Fibroblast of peridontal ligament (primary cell): ENCODE measurements around the gene SLC25A25.

ENCODE experiments used
- DNase-seq: peaks from one replicate; pipeline ENCODE4 v3.0.0-alpha.2; 2010; ENCODE audit errors: extremely low read depth

SLC25A25 gene

GRCh38 chr9:128072144-128073021, 4.4 kb downstream of the SLC25A25 start:
- DNase-seq, result peak; percentile 93

DNA sequence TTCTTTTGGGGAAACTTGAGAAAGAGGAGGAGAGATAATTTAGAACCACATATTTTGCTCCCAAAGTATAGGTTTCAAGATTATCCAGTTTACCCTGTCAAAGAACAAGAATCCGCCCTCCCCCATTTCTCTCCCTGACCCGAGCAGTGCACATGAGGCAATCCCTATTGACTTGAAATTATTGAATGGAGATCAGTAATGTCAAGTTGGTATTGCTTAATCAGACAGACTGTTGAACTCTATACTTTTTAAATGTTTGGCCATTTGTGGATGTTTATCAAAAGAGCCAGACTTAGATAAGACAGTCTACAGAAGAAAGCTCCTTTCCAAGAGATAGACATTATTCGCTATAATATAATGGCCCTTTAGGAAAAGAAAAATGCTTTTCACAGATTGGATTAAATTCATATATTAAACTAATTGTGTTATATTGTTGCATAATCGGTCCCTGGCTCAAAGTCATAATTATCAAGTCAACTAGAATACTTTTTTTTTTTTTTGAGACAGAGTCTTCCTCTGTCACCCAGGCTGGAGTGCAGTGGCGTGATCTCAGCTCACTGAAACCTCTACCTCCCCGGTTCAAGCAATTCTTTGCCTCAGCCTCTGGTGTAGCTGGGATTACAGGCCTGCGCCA, 5.3 kb downstream of the SLC25A25 start:
- DNase-seq, result peak; percentile 74

GRCh38 chr9:128077847-128078503, 9.9 kb downstream of the SLC25A25 start:
- DNase-seq, result no peak

DNA sequence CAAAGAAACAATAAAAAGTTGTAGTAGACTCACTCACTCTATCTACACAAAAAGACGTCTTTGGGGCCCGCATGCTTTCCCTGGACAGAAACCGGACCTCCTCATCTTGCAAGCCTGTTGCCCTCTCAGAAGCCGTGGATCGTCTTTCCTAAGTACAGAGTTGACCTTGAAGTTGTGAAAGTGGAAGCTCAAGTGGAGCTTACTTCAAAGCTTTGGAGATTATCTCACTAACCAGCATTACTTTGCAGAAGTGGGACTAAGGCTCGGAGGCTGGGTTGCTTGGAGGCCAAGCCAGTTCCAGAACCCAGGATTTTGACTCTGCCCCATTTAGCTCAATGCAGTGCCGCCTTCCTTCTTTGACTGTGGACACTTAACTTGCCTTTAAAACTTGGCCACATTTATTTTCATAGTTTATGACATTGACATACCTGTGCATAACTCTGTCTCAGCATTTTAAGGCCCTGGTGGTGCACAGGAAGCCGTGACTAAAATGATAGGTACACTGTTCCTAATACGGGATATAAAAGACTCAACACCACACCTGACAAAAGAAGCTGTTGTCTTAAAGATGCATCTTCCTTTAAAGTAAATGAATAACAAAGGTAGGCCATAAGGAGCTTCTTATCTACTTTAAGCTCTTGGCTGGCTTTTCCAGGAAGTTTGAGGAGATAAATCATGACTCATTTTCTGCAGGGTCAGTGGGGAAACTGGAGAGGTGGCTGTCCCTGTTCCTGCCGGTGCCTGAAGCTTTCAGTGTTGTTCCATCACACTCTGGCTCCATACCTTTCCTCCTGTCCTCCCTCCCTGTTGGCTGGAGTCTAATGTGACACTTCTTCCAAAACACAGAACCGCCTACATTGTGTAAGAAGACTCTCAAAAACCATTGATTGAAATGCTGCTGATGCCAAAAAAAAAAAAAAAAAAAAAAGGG, 10.7 kb downstream of the SLC25A25 start:
- DNase-seq, result no peak

DNA sequence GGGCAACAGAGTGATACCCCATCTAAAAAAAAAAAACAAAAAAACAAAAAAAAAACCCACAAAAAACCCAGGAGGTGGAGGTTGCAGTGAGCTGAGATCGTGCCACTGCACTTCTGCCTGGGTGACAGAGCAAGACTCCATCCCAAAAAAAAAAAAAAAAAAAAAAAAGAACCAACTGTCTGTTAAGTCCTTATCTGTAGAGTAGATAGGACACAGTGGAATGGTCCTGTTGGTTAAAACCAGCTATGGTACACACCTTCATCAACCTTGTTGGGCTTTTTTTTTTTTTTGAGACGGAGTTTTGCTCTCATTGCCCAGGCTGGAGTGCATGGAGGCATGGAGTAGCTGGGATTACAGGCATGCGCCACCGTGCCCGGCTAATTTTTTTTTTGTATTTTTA, 12.2 kb downstream of the SLC25A25 start:
- DNase-seq, result no peak

DNA sequence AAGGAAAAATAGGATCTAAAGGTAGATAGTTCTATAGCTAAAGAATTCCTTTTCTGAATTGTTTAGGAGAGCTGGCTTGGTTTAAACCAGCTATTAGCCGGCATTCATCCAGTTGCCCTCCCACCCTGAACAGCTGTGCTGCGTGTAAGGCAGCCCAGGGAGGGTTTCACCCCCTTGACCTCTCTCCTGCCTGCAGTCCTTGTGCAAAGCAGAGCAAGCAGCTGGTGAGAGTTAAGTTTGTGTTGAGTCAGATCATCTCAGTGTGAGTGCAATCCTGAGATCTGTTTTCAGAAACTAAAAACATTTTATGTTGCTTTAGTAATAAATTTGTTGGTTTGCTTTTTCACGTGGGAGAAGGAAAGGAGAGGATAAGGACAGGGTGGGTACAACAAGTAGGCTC, 13.0 kb downstream of the SLC25A25 start:
- DNase-seq, result peak; percentile 96

DNA sequence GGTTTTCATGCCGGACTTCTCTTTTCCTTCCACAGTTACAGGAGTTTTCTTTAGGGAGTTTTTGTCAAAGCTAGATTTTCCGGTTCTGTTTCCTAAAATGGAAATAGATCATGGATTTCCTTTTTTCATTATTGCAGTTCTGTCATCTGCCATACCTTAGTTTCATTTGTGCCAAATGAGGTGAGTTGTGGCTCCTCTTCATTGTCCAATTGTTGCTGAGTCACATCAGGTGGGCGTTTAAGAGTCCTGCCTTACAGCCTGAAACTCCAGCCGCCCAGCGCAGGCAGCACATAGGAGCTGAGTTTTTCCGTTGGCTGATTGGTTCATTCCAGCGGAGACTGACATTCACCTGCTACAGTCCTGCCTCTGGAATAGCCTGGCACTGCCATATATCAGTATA, 14.1 kb downstream of the SLC25A25 start:
- DNase-seq, result no peak

- no peak for DNase-seq
Observed at GRCh38 chr9:128084746-128085145, 16.7 kb downstream of the SLC25A25 start.

- DNase-seq, result no peak
Observed at GRCh38 chr9:128085943-128086342, 17.9 kb downstream of the SLC25A25 start.

DNA sequence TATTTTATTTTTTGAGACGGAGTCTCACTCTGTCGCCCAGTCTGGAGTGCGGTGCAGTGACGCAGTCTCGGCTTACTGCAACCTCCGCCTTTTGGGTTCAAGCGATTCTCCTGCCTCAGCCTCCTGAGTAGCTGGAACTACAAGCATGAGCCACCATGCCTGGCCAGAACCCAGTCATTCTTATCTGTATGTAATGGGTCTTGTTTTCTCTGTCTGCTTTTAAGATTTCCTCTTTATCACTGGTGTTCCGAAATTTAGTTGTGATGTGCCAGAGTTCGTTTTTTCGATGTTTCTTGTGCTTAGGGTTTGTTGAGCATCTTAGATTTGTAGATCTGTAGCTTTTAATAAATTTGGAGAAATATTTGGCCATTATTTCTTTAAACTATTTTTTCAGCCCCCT, 19.2 kb downstream of the SLC25A25 start:
- no peak for DNase-seq

GRCh38 chr9:128088253-128088945, 20.4 kb downstream of the SLC25A25 start:
- DNase-seq, result no peak

GRCh38 chr9:128089299-128089698, 21.3 kb downstream of the SLC25A25 start:
- no peak for DNase-seq

- DNase-seq, result peak; percentile 97
Observed at GRCh38 chr9:128091144-128091543, 23.1 kb downstream of the SLC25A25 start.

GRCh38 chr9:128091571-128091970, 23.5 kb downstream of the SLC25A25 start:
- no peak for DNase-seq

GRCh38 chr9:128092199-128092977, 24.4 kb downstream of the SLC25A25 start:
- DNase-seq, result no peak

DNA sequence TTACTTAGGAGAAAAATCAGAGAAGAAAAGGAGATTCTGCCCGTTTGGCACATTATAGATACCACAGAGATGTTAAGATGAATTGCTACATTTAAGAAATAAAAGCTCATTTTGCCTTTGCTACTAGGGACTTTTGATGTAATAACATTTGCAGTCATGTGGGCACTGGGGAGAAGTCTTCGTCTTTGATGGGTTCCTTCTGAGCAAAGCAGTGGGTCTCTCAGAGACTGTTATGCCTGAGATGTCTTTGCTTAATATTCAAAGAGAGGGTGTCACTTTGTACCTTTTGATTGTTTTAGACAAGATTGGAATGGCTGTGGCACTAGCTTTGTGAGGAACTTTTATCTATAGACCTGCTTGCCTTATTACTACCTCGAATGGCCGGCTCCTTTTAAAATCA, 25.0 kb downstream of the SLC25A25 start:
- no peak for DNase-seq

- peak; percentile 98 for DNase-seq
Observed at GRCh38 chr9:128094166-128094949, 26.3 kb downstream of the SLC25A25 start.

- DNase-seq, result no peak
Observed at GRCh38 chr9:128094950-128095544, 27.0 kb downstream of the SLC25A25 start.
